Esophagus squamous epithelium (tissue), 4 donors: ENCODE results near the gene TIMM21.

Source experiments
- POLR2A ChIP-seq, 4 donors: fragments of 450-650 bp; IDR thresholded peaks; one replicate each; pipeline ENCODE4 v1.6.1; 2017; ENCODE audit warnings: antibody characterized with exemption in 4 of 4, mild to moderate bottlenecking in 4 of 4, moderate library complexity in 3 of 4
- TF ChIP-seq, protein P1 (sequence below), 6 experiments: fragments of 450-650 bp in 4 of 6; fragments of 200-600 bp in 2 of 6; sonication (generic) in 2 of 6; IDR thresholded peaks; one replicate each; pipeline ENCODE4 v1.5.1; 2016 to 2019; ENCODE audit warnings: antibody characterized with exemption in 6 of 6, mild to moderate bottlenecking in 4 of 6, moderate library complexity in 4 of 6

DNA sequence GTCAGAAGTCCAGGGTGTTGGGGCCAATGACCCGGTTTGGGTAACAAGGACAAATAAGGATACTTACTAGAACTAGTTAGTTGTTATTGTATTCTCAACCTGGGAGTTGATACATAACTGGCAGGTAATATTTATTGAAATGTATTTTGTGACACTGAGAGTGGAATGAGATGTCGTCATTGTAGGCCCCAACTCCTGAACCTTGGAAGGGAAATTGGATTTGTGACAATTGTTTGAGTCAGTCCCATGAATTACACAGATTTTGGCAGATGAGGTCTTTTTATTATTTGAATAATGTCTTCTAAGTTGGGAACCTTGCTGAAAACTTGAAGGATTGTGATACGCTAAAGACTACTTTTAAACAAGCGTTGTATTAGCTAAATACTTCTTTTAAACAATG is 5.1 kb downstream of the TIMM21 start:
- TF ChIP-seq, protein P1, sequence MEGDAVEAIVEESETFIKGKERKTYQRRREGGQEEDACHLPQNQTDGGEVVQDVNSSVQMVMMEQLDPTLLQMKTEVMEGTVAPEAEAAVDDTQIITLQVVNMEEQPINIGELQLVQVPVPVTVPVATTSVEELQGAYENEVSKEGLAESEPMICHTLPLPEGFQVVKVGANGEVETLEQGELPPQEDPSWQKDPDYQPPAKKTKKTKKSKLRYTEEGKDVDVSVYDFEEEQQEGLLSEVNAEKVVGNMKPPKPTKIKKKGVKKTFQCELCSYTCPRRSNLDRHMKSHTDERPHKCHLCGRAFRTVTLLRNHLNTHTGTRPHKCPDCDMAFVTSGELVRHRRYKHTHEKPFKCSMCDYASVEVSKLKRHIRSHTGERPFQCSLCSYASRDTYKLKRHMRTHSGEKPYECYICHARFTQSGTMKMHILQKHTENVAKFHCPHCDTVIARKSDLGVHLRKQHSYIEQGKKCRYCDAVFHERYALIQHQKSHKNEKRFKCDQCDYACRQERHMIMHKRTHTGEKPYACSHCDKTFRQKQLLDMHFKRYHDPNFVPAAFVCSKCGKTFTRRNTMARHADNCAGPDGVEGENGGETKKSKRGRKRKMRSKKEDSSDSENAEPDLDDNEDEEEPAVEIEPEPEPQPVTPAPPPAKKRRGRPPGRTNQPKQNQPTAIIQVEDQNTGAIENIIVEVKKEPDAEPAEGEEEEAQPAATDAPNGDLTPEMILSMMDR (IDR thresholded peaks at IDR 0.05): no peak
- TF ChIP-seq POLR2A (IDR thresholded peaks at IDR 0.05): no peak
